GM21529 (cell line): Measurements from ENCODE around the gene UFD1.

Experiments
- ATAC-seq: cut with Tn5 transposase; IDR thresholded peaks from one replicate; pipeline ENCODE4 v1.9.1; 2021; ENCODE audit not compliant: unreplicated experiment

UFD1 gene

DNA sequence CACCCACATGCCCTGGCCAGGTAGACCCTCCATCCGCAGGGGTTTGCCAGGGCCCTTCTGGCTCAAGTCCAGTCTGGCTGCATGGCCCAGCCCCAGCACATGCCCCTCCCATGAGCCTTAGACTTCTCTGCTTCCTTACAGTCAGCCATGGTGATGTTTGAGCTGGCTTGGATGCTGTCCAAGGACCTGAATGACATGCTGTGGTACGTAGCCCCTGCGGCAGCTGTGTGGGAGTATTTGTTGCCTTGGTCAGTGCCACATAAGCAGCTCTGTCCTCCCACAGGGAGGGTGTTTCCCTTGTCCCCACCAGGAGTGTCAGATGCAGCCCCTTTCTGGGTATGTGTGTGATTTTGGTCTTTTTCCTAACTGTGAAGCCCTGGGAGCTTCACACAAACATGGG, 18.3 kb upstream of the UFD1 start:
- no peak for ATAC-seq

DNA sequence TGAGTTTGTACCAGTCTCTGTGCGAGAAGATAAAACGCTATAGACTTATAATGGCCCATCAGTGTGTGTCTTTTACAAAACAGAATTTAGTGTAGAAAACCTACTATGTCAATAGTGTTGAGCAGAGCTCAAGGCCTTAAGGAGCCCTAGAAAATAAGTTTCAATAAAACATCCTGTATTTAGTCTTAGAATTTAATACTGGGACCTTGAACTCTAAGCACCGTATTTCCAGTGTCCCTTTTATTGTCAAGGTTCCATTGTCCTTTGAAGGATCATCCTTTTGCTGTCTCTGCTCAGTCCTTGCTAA, 17.3 kb upstream of the UFD1 start:
- no peak for ATAC-seq

DNA sequence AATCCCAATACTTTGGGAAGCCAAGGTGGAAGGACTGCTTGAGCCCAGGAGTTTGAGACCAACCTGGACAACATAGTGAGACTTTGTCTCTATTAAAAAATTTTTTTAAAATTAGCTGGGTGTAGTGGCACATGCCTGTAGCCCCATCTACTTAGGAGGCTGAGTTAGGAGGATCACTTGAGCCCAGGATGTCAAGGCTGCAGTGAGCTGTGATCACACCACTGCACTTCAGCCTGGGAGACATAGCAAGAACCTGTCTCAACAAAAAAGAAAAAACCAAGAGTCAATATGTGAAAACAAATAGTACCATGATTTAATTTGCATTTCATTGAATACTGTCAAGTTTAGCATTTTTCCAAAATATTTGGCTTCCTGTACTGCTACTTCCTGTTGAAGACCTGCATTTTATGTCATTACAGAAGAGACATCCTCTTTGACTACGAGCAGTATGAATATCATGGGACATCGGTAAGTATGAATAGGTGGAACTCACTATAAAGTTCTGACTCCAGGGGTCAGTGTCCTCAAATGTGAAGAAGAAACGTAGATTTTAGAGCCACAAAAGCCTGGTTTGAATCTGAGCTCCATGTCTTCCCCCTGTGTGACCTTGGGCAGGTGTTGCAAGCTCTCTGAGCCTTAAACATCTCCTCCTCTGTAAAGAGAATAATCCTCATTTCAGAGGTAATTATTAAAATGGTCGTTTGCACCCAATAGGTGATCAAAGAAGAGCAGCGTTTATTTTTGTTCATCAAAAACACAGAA, 16.8 kb upstream of the UFD1 start:
- no peak for ATAC-seq

DNA sequence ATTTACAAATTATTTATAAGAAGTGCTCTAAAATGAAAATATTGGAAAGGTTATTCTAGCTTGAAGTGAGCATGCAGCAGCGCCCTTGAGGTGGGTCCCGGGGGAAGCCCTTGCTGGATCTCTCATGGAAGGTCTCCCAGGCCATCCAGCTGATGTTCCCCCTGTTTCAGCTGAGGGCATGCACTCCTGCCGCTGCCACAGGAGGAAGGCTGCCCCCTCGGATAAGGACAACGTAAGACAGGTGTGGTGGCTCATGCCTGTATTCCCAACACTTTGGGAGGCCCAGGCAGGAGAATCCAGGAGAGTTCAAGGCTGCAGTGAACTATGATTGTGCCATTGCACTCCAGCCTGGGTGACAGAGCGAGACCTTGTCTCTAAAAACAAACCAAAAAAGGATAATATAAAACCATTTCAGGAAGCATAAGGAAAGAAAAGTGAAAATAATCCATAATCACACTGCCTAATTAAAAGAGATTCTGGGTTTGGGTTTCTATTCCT, 15.7 kb upstream of the UFD1 start:
- no peak for ATAC-seq

DNA sequence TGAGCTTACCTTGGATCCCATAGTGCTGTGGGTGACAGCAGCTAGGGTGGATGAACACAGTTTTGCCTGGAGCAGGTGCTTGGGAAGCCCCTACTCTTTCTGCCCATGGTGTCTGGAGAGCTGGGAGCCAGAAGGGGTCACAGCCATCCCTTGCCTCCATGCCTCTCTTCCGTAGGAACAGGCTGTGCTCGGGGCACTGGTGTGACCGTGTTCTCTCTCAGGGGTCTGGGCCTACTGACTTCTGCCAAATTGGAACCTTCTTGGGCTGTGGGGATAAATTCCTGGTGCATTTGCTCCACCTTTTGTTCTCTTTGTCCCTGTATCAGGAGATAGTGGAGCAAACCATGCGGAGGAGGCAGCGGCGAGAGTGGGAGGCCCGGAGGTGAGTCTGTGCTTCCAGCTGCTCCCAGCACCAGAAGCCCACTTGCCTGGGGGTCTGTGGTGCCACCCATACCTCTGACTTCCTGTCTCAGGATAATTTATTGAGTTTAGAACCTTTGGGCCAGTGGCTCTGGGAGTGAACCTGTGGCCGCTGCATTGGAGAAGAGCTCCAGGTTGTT, 15.1 kb upstream of the UFD1 start:
- ATAC-seq = no peak

DNA sequence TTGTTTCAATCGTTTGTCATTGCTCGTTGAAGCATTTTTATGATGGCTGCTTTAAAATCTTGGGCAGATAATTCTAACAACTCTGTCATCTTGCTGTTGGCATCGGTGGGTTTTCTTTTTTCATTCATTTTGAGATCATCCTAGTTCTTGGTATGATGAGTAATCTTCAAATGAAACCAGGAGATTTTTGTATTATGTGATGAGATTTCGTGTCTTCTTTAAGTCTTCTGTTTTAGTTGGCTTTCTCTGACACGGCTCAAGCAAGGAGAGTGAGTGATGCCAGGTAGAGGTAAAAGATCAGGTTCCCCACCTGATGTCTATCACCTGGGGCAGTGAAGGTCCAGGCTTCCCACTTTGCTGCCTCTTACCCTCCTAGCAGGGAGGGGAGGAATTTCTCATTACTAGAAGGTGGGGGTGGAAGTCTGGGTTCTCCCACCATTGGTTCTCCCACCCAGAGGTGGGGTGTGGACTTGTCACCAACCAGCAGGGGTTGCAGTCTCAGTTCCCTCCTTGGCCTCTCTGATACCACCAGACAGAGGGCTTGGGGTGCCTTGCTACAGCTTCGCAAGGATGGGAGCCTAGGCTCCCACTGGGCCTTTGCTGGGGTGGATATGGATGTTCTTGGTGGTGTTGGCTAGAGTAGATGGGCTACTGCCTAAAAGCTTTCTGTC, 13.6 kb upstream of the UFD1 start:
- ATAC-seq = no peak

DNA sequence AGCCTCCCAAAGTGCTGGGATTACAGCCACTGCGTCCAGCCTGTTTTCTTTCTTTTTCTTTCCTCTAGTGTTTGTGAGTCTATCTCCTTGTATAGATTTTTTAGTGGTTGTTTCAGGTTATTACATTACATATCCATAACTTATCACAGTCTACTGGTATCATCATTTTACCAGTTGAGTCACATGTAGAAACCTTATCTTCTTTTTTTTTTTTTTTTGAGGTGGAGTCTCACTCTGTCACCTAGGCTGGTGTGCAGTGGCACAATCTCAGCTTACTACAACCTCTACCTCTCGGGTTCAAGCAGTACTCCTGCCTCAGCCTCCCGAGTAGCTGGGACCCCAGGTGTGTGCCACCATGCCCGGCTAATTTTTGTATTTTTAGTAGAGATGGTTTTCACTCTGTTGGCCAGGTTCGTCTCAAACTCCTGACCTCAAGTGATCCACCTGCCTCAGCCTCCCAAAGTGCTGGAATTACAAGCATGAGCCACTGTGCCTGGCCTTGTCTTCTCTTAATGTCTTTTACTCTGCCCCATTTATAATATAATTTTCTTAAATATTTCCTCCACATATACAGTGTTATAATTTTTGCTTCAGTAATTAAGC, 11.7 kb upstream of the UFD1 start:
- ATAC-seq = no peak

DNA sequence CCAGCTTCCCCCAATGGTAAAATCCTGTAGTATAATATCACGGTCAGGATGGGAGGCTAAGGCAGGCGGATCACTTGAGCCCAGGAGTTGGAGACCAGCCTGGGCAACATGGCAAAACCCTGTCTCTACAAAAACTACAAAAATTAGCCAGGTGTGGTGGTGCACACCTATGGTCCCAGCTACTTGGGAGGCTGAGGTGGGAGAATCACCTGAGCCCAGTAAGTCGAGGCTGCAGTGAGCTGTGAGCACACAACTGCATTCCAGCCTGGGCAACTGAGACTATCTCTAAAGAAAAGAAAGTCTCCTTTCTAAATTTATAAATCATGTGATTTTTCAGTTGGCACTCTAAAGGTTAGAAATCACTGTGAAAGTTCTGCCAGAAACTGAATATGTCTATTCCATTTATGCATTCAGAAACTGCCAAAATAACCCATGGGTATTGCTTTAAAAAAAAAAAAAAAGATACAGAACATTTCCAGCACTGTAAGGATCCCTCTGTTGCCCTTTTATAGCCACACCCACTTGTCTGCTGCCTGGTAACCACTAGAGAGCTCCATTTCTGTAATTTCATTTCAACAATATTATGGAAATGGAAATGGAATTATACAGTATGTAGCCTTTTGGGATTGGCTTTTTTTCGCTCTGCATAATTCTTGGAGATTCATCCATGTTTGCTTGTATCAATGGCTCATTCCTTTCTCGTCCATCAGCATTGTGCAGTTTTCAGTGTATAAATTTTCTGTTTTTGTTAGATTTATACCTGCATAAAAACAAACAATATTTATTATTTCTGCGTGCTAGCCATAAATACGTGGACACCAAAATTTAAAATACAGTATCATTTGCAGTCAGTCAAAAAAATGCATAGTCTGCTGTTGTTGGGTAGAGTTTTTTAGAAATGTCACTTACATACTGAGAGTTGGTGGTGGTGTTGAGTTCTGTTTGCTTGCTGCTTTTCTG, 10.2 kb upstream of the UFD1 start:
- ATAC-seq = no peak

DNA sequence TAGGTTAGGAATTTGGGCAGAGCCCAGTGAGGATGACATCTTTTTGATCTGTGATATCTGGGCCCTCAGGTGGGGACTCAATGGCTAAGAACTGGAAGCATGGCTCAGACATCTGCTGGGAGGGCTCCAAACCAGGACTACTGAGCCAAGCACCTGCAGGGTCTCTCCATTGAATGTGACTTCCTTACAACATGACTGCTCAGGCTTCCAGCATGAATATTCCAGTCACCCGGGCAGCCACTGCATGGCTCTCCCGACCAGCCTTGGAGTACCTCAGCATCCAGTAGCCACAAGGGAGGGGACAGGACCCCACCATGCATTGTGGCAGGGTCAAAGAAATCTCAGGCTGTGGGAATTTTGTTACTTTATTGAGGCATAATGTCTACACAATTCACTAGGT, 9.3 kb upstream of the UFD1 start:
- no peak for ATAC-seq

DNA sequence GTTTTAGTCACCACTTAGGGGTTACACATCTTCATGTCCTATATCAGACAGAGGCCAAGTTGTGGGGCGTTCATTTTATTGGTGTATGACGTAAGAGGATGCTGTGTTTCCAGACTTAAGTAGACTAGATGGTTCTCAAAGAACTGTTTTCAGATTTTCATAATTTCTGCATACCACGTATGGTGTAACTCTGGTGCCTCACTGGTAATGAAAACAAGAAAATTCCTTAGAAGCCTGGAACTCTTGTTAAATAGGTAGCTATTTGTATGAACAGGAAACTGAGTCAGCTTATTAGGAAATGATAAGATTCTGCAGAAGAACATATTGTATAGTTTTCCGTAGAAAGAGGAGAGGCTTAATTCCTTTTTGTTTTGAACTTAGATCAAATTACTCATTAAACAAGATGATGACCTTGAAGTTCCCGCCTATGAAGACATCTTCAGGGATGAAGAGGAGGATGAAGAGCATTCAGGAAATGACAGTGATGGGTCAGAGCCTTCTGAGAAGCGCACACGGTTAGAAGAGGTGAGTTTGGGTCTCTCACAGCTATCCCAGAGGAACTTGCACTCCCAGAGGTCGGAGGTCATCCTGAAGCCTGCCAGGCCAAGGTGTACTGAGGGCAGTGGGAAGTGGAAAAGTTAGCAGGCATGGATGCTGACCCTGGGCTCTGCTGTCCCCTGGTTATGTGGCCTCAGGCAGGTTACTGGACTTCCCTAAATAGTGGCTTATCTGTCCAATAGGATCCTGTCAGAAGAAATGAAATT, 4.7 kb upstream of the UFD1 start:
- no peak for ATAC-seq

DNA sequence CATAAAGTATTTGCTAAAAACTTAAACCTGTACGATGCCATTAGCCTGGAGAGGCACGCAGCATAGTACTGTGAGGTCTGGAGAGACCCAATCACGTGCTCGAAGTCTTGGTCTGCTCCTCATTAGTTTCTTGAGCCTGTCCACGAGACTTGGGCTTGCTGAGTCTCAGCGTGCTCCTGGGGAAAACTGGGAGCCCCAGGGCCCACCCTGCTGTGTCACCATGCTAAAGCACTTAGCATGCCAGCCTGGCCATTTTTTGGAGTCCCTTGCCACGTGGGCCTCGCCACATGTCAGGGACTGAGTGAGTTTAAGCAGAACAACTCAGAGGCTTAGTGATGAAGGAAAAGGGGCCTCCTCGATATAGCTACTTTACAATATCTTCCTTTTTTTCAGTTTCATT, 3.3 kb upstream of the UFD1 start:
- ATAC-seq = no peak

DNA sequence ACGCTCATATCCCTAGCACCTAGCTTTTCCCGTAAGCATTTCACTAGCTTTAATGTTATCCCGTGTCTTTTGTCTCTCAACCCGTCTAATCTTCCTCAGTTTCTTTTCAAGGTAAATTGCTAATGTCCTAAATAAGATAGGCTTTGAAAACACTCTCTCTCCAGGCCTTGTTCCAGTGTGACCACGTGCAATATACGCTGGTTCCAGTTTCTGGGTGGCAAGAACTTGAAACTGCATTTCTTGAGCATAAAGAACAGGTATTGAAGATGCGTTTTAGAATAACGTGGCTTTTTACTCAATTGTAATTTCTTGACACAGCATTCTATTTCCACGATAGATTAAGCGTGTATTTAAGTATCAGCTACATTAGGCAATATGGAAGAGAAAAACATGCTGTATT, 1.8 kb upstream of the UFD1 start:
- ATAC-seq = no peak

DNA sequence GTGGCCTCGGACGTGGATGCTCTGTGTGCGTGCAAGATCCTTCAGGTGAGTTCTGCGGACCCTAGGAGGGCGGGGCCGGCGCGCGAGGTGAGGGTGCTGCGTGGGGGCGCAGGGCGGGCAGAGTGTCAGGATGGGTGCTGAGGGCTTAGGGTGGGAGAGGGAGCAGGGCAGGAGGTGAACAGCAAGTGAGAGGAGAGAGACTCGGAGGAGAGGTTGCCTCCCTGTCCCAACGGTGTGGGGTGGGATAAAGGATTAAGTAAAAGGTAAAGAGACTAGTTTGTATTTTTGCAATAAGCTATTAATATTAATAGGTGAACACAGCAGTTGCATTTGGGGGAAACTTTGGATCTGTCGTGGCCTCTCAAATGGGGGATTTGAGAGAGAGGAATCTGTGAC, 1.2 kb upstream of the UFD1 start:
- ATAC-seq = no peak

DNA sequence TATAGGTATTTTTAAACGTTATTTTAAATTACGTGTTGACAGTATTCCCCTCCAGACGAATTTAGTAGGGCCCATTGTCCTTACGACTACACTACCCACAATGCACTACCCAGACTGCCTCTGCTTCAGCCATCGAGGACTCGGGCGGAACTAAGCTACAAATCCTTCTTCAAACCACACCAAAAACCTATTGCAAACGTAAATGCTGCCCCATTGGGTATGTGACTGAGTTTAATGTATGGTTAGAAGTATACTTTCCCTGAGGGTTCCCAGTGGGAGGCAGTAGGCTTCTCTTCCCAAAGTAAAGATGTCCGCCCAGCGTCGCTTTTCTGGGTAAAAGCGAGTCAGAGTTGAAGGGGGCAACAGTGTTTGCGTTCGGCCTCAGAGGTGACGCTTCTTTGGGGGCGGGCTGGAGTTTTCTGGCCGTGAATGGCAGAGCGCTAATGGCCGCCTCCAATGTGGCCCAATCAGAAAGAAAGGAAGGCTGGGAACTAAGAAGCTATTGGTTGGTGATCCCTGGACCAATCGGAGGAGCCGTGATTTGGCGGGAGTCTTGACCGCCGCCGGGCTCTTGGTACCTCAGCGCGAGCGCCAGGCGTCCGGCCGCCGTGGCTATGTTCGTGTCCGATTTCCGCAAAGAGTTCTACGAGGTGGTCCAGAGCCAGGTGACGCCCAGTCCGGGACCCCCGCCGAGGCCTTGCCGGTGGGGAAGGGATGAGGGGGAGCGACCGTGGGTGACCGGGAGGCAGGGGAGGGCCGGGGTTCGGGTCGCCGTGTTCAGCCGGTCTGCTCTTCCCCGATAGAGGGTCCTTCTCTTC, 571 bp upstream of the UFD1 start, which contains the start of gene CDC45:
Gene CDC45 (plus strand): TSS at position 566 of the 818 bp plus-strand sequence. CDS start 49 bp downstream, at position 615.
- ATAC-seq = peak; percentile 78

DNA sequence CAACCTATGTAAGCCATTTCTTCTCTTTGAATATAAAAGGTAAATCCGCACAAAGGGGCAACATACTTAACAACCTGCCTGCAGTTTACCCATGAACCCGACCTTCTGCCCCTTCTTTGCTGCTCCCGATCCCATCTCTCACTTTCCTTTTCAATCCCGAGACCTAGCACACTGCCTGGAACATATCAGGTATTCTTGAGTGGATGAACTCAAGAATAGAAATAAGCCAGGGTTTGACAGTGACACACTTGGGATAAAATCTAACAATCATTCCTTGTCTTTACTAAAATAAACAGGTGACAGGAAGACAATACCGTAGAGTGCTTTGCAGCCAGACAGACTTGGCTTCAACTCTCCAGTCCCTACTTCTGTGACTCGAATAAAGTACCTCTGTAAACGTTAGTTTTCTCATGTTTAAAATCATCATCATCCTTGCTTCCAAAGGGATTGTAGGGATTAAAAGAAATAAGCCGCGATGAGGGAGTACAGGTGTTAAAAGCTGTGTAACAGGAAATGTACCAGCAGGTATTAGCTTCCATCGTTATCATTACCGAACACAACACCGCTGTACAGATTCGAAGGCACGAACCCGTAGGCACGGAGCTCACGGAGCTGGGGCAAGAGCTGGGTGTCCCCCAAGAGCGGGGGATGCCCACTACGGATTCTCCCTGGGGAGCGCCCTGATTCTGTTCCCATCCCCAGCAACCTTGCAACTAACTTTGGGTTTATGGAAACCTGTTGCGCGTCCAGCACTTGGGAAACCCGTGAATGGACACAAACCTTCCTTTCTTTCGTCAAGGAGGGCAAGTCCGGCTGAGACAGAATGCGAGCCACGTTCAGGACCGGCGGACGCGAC, 720 bp downstream of the UFD1 start:
- ATAC-seq = no peak

DNA sequence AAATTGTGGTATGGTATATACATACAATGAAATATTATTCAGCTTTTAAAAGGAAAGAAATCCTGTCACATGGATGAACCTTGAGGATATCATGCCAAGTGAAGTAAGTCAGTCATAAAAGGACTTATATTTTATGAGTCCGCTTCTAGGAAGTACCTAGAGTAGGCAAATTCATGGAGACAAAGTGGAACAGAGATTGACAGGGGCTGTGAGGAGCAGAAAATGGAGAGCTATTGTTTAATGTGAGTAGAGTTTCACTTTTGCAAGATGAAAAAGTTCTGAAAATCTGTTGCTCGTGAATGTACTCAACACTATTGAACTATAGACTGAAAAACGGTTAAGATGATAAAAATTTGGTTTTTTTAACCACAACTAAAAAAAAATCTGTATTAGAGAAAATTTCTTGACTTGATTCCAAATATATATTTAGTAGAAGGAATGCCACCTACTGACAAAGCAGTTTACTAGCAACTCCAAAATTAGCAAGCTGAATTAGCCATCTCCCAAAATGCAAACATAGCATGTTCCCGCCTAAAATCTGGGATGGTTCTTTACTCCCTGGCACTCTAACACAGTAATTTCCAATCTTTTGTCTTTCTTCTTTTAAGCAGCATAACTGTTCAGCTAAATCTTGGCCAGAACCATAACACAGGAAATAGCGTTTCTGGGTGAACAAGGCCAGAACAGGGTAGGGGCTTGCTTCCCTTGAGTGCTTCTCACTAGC, 1.5 kb downstream of the UFD1 start:
- no peak for ATAC-seq

DNA sequence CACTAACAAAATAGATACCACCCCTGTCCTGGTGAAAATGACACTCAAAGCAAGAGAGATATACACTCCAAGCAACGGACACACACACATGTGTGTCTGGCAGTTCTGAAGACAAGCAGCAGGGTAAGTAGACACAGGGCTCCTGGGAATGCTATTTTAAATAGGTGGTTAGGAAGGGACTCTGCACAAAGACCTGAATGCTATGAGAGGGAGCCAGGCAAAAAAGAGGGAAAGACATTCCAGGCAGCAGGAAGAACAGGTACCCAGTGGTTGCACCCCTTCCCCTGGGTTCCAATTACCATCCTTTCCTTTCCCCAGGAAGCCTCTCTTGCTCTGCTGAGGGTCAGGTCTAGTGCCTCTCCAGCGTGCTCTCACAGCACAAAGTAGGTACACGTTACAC, 3.0 kb downstream of the UFD1 start:
- no peak for ATAC-seq

DNA sequence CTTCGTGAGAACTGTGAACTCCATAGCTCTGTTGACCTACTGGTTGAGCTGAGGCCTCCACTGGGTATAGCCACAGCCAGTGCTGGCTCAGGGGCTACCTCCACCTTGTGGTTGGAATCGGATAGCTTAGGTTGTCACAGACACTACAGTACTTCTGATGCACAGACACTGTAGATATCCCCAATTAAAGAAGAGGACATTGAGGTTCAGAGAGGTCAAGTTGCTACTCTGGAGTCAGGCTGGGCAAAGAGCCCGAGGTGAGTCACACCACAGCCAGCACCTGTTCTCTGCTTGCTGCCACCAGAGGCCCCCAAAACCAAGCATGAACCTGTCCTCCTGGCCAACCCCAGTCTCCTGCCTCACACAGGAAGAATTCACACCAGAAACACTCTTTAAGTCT, 5.4 kb downstream of the UFD1 start:
- no peak for ATAC-seq
